HG03342 (cell line): Measurements from ENCODE around the gene LCN9.
"Not testable (repeated sequence)": the region's sequence is repeated elsewhere in the genome, so short reads cannot be mapped to it uniquely, and the experiment has no call there.

ENCODE experiments used
- ATAC-seq: cut with Tn5 transposase; IDR thresholded peaks from one replicate; pipeline ENCODE4 v1.9.1; 2021; ENCODE audit warnings: mild to moderate bottlenecking, moderate library complexity; ENCODE audit not compliant: unreplicated experiment

LCN9 gene, protein sequence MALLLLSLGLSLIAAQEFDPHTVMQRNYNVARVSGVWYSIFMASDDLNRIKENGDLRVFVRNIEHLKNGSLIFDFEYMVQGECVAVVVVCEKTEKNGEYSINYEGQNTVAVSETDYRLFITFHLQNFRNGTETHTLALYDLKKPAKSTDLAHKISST

DNA sequence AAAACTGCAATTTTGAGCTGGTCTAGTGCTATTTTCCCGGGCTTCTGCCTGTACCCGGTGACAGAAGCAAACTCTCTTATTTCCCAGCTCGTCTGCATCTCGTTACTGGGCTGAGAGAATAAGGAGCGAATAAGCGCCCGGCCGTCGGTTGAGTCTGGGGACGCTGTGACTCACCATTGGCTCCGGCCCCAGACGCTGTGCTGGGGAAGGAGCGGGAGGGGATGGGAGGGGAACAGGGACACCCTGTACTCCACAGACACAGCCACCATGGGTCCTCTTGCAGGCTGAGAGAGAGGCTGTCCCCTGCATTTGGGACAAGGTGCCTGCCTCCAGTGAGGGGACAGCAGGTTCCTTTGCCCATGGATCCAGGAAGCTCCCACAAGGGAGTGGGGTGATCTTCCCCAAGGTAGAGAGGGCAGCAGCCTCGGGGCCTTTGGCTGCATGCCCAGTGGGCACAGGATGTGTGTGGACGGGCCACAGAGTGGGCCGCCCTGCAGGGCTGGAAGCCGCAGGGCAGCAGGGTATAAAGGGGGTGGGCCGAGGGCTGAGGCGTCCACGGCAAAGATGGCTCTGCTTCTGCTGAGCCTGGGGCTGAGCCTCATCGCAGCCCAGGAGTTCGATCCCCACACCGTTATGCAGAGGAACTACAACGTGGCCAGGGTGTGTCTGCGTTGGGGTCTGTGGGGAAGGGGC lies at the start of gene LCN9:
LCN9 (plus strand) TSS at position 552 of the 693 bp plus-strand sequence; CDS start at position 565, 13 bp downstream.
- ATAC-seq, result no peak

GRCh38 chr9:135613946-135614805 lies 48.9 kb upstream of the LCN9 start:
- ATAC-seq, result no peak

DNA sequence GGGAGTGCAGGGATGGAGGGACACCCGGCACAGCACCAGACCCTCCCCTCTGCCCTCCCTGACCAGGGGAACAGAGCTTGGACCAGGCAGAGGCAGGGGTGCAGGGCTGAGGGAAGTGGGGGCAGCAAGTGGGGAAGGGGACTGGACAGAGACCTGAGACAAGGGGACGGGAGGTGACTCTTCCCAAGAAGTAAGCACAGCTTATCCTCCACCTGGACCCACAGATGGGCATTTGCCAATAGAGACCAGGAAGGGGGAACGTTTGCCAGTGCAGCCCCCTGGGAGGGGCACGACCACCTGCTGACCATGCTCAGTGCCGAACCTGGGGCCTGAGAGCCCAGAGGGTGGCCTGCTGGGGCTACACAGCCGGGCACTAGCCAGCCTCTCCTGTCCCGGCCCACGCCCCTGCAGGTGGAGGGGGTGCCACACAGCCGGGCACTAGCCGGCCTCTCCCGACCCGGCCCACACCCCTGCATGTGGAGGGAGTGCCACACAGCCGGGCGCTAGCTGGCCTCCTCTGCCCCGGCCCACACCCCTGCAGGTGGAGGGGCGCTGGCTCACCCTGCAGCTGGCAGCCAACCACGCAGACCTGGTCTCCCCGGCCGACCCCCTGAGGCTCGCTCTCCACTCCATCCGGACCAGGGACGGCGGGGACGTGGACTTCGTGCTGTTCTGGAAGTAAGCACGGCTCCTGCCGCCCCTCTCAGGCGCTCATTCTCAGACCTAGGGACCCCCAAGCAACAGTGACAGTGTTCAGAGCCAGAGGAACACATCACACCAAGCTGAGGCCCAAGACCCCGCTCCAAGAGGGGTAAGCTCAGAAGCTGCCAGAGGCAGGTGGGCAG lies 48.1 kb upstream of the LCN9 start:
- no peak for ATAC-seq

DNA sequence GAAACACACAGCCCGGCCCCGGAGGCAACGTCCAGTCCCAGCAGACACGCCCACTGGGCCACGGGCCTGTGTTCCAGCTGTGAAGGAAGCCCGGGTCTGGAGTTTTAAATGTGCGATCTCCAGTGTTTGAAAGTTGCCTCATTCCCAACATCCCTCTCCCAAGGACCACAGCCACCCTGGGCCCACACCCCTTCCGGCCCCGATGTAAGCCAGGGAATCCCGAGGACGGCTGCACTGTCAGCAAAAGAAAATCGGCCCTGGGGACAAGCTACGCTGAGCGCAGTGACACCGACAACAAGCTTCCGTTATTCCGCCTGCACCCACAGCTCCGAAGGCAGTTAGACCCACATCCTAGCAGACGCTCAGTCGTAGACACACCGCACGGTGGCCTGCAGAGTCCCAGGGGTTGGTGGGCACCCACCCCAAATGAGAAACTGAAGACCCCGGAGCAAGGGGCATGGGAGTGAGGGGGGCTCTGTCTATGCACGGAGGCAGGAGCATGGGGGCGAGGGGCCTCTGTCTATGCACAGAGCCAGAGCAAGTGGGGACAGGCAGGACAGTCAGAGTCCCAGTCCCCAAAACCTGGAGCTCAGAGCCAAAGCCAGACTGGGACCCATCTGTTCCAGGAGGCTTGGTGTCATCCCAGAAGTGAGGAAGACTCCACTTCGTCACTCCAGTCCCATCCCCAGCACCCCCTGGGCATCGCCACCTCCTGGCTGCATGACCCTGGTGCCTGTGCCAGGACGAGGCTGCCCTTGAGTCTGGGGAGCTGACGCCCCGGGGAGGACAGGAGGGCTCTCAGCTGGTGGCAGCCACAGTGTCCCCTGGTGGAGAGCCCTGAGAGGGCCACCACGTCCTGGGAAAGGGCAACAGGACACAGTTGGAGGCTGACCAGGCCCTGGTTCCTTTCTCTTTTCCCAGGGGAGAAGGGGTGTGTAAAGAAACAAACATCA lies 47.2 kb upstream of the LCN9 start:
- ATAC-seq, result no peak

- ATAC-seq, result no peak
Measured at GRCh38 chr9:135616619-135617537, 46.2 kb upstream of the LCN9 start.

DNA sequence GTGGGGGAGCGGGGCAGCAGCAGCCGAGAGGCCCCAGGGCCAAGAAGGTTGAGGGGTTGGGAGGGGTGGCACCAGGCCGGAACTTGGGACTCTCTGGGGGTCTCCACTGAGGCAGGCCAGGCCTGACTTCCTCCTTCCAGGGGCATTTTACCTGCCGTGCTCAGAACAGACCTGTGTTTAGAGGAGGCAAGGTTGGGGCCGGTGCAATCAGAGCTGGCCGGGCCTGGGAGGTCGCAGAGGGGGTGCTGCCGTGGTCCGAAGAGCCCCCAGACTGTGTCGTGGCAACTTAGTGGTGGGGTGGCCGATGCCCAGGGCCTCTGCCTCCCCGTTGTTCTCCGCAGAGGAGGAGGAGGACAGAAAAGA lies 45.6 kb upstream of the LCN9 start:
- no peak for ATAC-seq

DNA sequence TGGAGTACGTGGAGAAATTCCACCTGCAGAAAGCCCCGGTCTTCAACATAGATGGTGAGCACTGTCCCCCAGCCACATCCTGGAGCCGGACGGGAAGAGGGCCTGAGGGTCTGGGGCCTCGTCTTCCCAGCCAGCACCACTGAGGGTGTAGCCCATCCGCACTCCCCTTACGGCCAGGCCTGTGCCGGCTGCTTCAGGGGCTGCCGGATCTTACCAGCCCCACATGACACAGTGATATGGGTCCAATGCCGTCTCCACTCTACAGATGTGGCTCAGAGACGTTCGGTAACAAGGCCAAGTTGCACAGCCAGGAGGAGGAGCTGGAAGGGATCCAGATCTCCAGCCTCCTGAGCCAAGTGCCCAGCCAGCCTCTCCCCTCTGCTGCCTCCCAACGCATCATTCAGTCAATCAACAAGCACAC lies 45.1 kb upstream of the LCN9 start:
- no peak for ATAC-seq

- no peak for ATAC-seq
Measured at GRCh38 chr9:135618866-135619598, 44.1 kb upstream of the LCN9 start.

DNA sequence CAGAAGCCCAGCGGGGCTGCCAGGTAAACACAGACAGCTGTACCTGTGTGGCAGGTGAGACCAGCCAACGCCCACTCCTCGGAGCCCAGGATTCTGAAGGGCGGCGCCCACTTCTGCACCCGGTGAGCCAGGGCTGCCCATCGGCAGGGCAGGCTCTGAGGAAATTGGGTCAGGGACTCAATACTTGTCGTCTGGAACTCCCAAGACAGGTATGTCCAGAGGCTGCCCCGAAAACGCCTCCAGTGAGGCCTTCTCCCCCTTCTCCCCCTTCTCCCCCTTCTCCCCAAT lies 43.6 kb upstream of the LCN9 start:
- no peak for ATAC-seq

DNA sequence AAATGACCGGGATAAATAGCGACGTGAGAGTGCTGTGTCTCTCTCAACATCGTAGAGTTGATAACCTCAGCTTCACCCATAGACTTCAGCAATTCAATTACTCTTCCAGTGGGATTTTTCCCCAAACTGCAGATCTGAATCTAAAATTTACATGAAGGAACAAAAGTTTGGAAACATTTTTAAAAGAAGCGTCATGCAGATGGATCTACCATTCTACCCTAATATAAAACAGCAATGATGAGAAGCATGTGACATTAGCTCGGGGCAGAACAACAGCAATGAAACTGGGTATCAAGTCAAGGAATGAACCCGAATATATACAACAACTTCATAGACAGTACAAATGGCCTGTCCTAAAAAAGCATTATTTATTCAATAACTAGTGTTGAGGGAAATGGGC lies 42.6 kb upstream of the LCN9 start:
- no peak for ATAC-seq

GRCh38 chr9:135622415-135623020 lies 40.6 kb upstream of the LCN9 start:
- no peak for ATAC-seq

- no peak for ATAC-seq
Measured at GRCh38 chr9:135624282-135624681, 38.8 kb upstream of the LCN9 start.

DNA sequence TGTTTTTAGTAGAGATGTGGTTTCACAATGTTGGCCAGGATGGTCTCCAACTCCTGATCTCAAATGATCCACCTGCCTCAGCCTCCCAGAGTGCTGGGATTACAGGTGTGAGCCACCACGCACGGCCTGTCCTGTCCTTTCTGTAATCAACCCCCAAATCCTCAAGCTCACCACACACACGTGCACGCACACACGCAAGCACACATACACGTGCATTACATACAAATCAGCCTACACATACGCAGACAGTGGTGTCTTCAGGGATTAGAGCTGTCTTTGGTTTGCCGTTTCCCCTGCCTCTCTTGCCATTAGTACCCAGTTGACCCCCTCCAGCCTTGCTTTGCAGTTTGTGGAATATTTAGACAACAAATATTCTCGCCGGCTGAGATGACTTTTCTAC lies 30.3 kb upstream of the LCN9 start:
- no peak for ATAC-seq

DNA sequence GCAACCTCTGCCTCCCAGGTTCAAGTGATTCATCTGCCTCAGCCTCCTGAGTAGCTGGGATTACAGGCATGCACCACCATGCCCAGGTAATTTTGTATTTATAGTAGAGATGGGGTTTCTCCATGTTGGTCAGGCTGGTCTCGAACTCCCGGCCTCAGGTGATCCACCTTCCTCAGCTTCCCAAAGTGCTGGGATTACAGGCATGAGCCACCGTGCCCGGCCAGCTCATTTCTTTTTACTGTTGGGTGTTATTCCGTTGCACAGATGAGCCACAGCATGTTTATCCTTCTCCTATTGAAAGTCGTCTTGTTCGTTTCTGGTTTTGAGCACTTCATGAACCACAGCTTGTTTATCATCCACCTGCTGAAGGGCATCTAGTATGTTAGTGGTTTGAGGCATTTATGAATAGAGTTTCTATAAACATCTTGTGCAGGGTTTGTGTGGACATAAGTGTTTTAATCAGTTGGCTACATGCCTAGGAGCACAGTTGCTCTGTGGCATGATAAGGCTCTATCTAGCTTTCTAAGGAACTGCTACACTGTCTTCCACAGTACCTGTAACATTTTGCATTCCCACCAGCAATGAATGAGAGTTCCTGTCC lies 26.1 kb upstream of the LCN9 start:
- not testable (repeated sequence) for ATAC-seq

- no peak for ATAC-seq
Measured at GRCh38 chr9:135639196-135639595, 23.9 kb upstream of the LCN9 start, which contains the start of gene GLT6D1. Gene GLT6D1 (minus strand): TSS chr9:135639540. CDS start chr9:135639187, 353 bp downstream.

DNA sequence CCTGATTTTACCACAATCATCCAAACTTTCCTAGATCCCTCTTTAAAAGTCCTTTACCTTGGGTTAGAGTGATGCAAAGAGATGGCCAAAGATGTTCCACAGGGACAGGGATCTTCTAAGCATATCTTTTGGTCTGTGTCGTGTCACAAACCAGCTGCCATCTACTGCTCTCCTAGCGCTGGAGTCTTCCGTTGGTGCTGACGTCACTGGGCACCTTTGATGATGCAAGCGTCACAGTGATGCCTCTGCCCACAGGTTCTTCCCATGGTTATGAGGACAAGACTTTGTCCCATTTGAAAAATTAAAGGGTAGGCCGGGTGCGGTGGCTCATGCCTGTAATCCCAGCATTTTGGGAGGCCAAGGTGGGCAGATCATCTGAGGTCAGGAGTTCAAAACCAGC lies 22.1 kb upstream of the LCN9 start:
- no peak for ATAC-seq

GRCh38 chr9:135641745-135642144 lies 21.4 kb upstream of the LCN9 start:
- no peak for ATAC-seq
